ENCODE measurements around the gene ATG2B.
A peak's percentile ranks its signal among the peaks of the same experiment; 100 is the strongest.

ATG2B gene

DNA sequence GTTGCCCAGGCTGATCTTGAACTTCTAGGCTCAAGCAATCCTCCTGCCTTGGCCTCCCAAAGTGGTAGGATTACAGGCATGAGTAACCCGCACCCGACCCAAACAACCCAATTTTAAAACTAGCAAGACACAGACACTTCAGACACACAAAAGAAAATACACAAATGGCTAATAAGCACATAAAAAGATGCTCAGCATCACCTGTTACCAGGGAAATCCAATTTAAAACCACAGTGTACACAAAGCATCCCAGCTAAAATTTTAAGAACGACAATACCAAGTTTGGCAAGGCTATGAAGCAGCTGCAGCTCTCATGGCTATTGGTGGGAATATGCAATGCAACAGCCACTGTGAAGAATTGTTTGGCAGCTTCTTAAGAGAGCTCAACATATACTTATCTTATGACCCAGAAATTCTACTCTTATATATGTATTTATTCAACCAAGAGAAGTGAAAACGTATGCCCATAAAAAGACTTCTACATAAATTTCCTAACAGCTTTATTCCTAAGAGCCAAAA, 65.1 kb downstream of the ATG2B start:
- no peak for DNase-seq (ENCODE audit: low read depth)
- TF ChIP-seq, protein P1, sequence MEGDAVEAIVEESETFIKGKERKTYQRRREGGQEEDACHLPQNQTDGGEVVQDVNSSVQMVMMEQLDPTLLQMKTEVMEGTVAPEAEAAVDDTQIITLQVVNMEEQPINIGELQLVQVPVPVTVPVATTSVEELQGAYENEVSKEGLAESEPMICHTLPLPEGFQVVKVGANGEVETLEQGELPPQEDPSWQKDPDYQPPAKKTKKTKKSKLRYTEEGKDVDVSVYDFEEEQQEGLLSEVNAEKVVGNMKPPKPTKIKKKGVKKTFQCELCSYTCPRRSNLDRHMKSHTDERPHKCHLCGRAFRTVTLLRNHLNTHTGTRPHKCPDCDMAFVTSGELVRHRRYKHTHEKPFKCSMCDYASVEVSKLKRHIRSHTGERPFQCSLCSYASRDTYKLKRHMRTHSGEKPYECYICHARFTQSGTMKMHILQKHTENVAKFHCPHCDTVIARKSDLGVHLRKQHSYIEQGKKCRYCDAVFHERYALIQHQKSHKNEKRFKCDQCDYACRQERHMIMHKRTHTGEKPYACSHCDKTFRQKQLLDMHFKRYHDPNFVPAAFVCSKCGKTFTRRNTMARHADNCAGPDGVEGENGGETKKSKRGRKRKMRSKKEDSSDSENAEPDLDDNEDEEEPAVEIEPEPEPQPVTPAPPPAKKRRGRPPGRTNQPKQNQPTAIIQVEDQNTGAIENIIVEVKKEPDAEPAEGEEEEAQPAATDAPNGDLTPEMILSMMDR (conservative IDR thresholded peaks at IDR 0.05; ENCODE audit: low read length), result no peak
- no peak overlapping the region for H3K4me3 ChIP-seq (ENCODE audit: low read length)

DNA sequence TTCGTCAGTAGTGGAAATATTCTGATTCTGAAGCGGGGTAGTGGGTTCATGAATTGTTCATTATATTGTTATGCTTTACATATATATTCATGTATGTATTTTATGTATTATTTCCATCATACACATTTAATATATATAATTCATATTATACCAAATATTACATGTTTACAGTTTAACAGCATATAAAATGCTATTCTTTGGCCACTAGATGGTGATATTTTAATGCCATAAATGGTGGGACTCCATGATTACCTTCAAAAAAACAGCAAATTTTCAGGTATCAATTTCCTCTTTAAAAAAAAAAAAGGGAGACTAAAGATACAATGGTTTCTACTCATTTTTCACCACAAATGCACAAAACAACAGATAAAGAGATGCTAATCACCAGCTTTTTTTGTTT, 66.1 kb downstream of the ATG2B start:
- TF ChIP-seq, protein P1 (conservative IDR thresholded peaks at IDR 0.05; ENCODE audit: low read length), result peak; percentile 59
- H3K4me3 ChIP-seq (ENCODE audit: low read length), result no peak overlapping the region
- DNase-seq (ENCODE audit: low read depth), result peak; percentile 20

DNA sequence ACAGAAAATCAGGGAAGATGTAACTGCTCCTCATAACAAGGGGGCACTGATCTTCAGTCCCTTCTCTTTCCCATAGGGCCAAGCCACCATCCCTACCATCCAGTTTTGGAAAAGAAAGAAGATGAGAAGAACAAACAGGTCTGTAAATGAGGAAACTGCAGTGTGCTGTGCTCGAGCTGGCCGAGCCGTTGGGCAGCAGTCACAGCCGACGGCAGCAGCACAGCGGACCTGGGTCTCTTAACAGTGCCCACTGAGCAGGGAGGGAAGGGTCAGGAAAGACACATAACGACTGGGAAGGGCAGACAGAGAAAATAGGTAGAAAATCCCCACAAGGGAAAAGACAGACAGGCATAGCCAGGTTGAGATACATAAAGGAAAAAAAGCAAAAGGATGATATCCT, 68.9 kb downstream of the ATG2B start:
- H3K4me3 ChIP-seq (ENCODE audit: low read length), result no peak overlapping the region
- DNase-seq (ENCODE audit: low read depth), result no peak
- TF ChIP-seq, protein P1 (conservative IDR thresholded peaks at IDR 0.05; ENCODE audit: low read length), result no peak

DNA sequence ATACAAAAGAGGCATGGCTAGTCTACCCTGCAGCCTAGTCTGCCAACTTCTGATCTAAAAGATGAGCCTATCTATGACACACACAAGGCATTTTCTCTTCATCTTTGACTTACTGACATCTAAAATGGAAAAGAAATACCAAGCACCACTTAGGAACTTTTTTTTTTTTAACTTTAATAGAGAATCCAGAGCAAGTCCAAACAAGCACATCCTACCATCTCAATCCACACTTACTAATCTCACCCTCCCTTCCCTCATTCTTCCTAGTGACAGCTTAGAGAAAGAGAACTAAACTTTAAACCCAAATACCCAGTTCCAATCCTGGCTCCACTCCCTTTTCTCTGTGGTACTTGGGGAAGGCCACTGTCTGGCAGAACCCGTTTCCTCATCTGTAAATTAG, 75.3 kb downstream of the ATG2B start:
- TF ChIP-seq, protein P1 (conservative IDR thresholded peaks at IDR 0.05; ENCODE audit: low read length), result no peak
- no peak for DNase-seq (ENCODE audit: low read depth)
- H3K4me3 ChIP-seq (ENCODE audit: low read length), result no peak overlapping the region

DNA sequence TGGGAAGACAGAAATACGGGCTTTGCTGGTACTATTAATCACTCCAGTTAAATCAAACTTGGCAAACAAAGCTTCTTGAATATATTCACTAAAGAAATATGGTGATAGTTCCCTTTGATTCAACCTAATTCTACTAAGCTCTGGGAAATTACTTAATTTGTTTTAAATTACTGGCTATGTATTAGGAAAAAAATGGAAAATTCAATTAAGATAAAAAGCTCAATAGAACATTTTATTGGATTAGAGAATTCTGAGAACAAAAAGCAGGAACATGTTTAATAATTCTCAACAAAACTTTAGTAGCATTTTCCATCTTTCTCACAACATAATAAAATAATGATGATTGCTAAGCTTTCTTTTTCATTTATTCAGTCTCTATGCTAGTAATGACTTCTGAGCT, 76.9 kb downstream of the ATG2B start:
- TF ChIP-seq, protein P1 (conservative IDR thresholded peaks at IDR 0.05; ENCODE audit: low read length), result no peak
- DNase-seq (ENCODE audit: low read depth), result no peak

DNA sequence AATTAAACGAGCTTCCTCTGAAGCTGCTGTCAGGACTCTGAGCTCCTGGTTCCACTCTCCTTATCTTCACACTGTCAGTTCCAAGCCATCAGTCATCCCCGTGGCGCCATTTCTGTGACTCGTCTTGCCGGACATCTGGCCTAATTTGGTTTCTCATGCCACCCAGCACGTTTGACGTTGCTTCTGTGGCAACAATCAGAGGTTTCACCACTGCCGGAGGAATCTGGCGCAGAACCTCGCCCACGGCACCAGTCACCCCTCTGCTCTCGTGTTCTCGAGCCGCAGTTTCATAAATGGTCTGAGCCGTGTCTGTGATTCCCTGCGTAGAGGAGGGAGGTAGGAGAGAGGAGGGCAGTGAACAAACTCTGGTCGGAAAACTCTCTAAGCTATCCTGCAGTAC, 77.5 kb downstream of the ATG2B start:
- no peak overlapping the region for H3K4me3 ChIP-seq (ENCODE audit: low read length)
- peak; percentile 55 for DNase-seq (ENCODE audit: low read depth)
- TF ChIP-seq, protein P1 (conservative IDR thresholded peaks at IDR 0.05; ENCODE audit: low read length), result no peak

More for the DNA sequence above, 76.9 kb downstream of the ATG2B start:
- no peak overlapping the region for H3K4me3 ChIP-seq (ENCODE audit: low read length)

DNA sequence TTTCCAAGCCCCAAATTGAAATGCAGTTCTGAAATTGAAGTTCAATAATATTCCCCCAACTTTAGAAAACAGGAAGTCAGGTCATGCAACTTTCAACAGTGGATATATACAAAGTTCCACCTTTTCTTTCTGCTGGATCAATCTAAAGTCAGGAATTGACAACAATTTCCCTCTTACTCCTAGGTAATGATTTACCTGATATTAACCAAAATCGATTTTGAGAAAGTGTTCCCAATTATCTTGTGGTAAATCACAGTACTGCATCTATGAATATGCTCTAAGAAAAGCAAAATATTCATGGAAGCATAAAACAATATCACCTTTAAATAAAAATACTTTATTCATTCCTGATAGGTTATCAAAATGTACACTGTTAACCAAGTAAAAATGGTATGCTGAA, 78.7 kb downstream of the ATG2B start:
- DNase-seq (ENCODE audit: low read depth), result no peak

More for the DNA sequence above, 78.7 kb downstream of the ATG2B start:
- no peak overlapping the region for H3K4me3 ChIP-seq (ENCODE audit: low read length)
- TF ChIP-seq, protein P1 (conservative IDR thresholded peaks at IDR 0.05; ENCODE audit: low read length), result no peak

Measured in AG10803 (cell line).